VCaP (cell line): ENCODE results near the gene PNMA6F.

ENCODE experiments used
- H3K27ac ChIP-seq: fragments of 450-650 bp; 2 replicates; pipeline ENCODE4 v1.5.1; 2017
- CTCF ChIP-seq: fragments of 450-650 bp; conservative IDR thresholded peaks from 2 replicates; pipeline ENCODE4 v1.5.1; 2017; ENCODE audit warnings: mild to moderate bottlenecking, moderate library complexity

PNMA6F gene

GRCh38 chrX:153307276-153308178 is 14.0 kb downstream of the PNMA6F start:
- H3K27ac ChIP-seq, result no peak overlapping the region
- no peak for TF ChIP-seq CTCF

- H3K27ac ChIP-seq, result no peak overlapping the region
- no peak for TF ChIP-seq CTCF
Observed at GRCh38 chrX:153306527-153307115, 14.9 kb downstream of the PNMA6F start.

GRCh38 chrX:153305972-153306371 is 15.6 kb downstream of the PNMA6F start:
- no peak overlapping the region for H3K27ac ChIP-seq
- no peak for TF ChIP-seq CTCF

- no peak overlapping the region for H3K27ac ChIP-seq
- no peak for TF ChIP-seq CTCF
Observed at GRCh38 chrX:153304988-153305736, 16.4 kb downstream of the PNMA6F start.

- TF ChIP-seq CTCF, result no peak
- H3K27ac ChIP-seq, result no peak overlapping the region
Observed at GRCh38 chrX:153303276-153304262, 18.0 kb downstream of the PNMA6F start.

GRCh38 chrX:153302796-153303195 is 18.8 kb downstream of the PNMA6F start:
- no peak for TF ChIP-seq CTCF
- H3K27ac ChIP-seq, result no peak overlapping the region
